Measurements from ENCODE around the gene BRD1. TPM values are rescaled to one million over a fixed set of nuclear protein-coding genes. Genes with fewer than 3 reads are reported as not detected.

Gene BRD1
- total RNA-seq, 3 donors from 2014 or later (not counting 1 experiment from before 2014, with no cell fraction given) = 126 to 154 (median 132) TPM

GRCh38 chr22:49751966-49752597 is 75.6 kb downstream of the BRD1 start:
- no peaks in the 10 kb centered on the region for H3K4me1 ChIP-seq (ENCODE audit: control insufficient read depth, insufficient read depth, low read length)
- H3K36me3 ChIP-seq (ENCODE audit: control insufficient read depth, insufficient read depth, low read length) = no peaks in the 10 kb centered on the region
- H3K9me3 ChIP-seq (ENCODE audit: control insufficient read depth, insufficient read depth, low read length) = peaks cover 3% of the 10 kb centered on the region
- 78% methylated on average over 17 of the region's 17 CpGs for WGBS (ENCODE audit: insufficient coverage)
- intact Hi-C loops (cut with micrococcal nuclease) = no loop called here
- no peak for ATAC-seq
- H3K27me3 ChIP-seq (ENCODE audit: control insufficient read depth, insufficient read depth, low read length) = no peaks in the 10 kb centered on the region
- peaks cover 3 to 8% of the 10 kb centered on the region in 2 donors for H3K9me3 Mint-ChIP-seq
- no peak overlapping the region for H3K4me3 ChIP-seq (ENCODE audit: low read length)
- H3K27ac ChIP-seq (ENCODE audit: low read length) = no peak overlapping the region
- H3K4me3 Mint-ChIP-seq = no peak overlapping the region
- H3K4me1 Mint-ChIP-seq = no peaks in the 10 kb centered on the region
- no peaks in the 10 kb centered on the region for H3K27me3 Mint-ChIP-seq (ENCODE audit: low read depth in 2 of 2)
- H3K27ac Mint-ChIP-seq = no peak overlapping the region
- no peak for DNase-seq
- no peak for TF ChIP-seq CTCF (IDR thresholded peaks at IDR 0.05)
- peaks cover 9% of the 10 kb centered on the region for H3K36me3 Mint-ChIP-seq

- no peak for DNase-seq
- Mint-ChIP-seq H3K9me3 (peaks cover 3 to 10% of the 10 kb centered on the region in 2 donors), H3K4me1 (no peaks in the 10 kb centered on the region), H3K27ac (no peak overlapping the region), H3K36me3 (peaks cover 15% of the 10 kb centered on the region), H3K4me3 (no peak overlapping the region), H3K27me3 (ENCODE audit: low read depth in 2 of 2) (peaks cover 2 to 6% of the 10 kb centered on the region in 2 donors)
- intact Hi-C loops (cut with micrococcal nuclease) = no loop called here
- Histone ChIP-seq H3K4me1 (ENCODE audit: control insufficient read depth, insufficient read depth, low read length) (no peaks in the 10 kb centered on the region), H3K27me3 (ENCODE audit: control insufficient read depth, insufficient read depth, low read length) (no peaks in the 10 kb centered on the region), H3K9me3 (ENCODE audit: control insufficient read depth, insufficient read depth, low read length) (peaks cover 5% of the 10 kb centered on the region), H3K4me3 (ENCODE audit: low read length) (no peak overlapping the region), H3K27ac (ENCODE audit: low read length) (no peak overlapping the region), H3K36me3 (ENCODE audit: control insufficient read depth, insufficient read depth, low read length) (no peaks in the 10 kb centered on the region)
- ATAC-seq = no peak
- 81% methylated on average over 19 of the region's 19 CpGs for WGBS (ENCODE audit: insufficient coverage)
- no peak for TF ChIP-seq CTCF (IDR thresholded peaks at IDR 0.05)
Measured at GRCh38 chr22:49751318-49751965, 76.2 kb downstream of the BRD1 start.

- Histone ChIP-seq H3K36me3 (ENCODE audit: control insufficient read depth, insufficient read depth, low read length) (no peaks in the 10 kb centered on the region), H3K27ac (ENCODE audit: low read length) (no peak overlapping the region), H3K27me3 (ENCODE audit: control insufficient read depth, insufficient read depth, low read length) (no peaks in the 10 kb centered on the region), H3K4me1 (ENCODE audit: control insufficient read depth, insufficient read depth, low read length) (no peaks in the 10 kb centered on the region), H3K9me3 (ENCODE audit: control insufficient read depth, insufficient read depth, low read length) (peaks cover 5% of the 10 kb centered on the region), H3K4me3 (ENCODE audit: low read length) (no peak overlapping the region)
- no peak for TF ChIP-seq CTCF (IDR thresholded peaks at IDR 0.05)
- peaks cover 11 to 18% of the 10 kb centered on the region in 2 donors for H3K9me3 Mint-ChIP-seq
- peaks cover 6 to 18% of the 10 kb centered on the region in 2 donors for H3K27me3 Mint-ChIP-seq (ENCODE audit: low read depth in 2 of 2)
- H3K36me3 Mint-ChIP-seq = peaks cover 30% of the 10 kb centered on the region
- DNase-seq = no peak
- WGBS (ENCODE audit: insufficient coverage) = 91% methylated on average over 24 of the region's 24 CpGs
- H3K27ac Mint-ChIP-seq = no peak overlapping the region
- no peak overlapping the region for H3K4me3 Mint-ChIP-seq
- ATAC-seq = no peak
- intact Hi-C loops (cut with micrococcal nuclease) = no loop called here
- no peaks in the 10 kb centered on the region for H3K4me1 Mint-ChIP-seq
Measured at GRCh38 chr22:49749885-49750510, 77.7 kb downstream of the BRD1 start.

All from natural killer cell (primary cell).